NT2/D1 (cell line): ENCODE measurements around the gene ZSCAN10.

Experiments used
- SUZ12 ChIP-seq: IDR thresholded peaks from 2 replicates; pipeline ENCODE4 v1.6.1; 2011; ENCODE audit not compliant: insufficient read length, insufficient read depth; ENCODE audit errors: extremely low read depth
- YY1 ChIP-seq: IDR thresholded peaks from 2 replicates; pipeline ENCODE4 v1.6.1; 2011; ENCODE audit not compliant: insufficient read length, insufficient read depth
- ZNF274 ChIP-seq: IDR thresholded peaks from 2 replicates; pipeline ENCODE4 v1.6.1; 2011; ENCODE audit warnings: mild to moderate bottlenecking, low read depth, low read length

GRCh38 chr16:3060339-3061127, 38.6 kb downstream of the ZSCAN10 start:
- TF ChIP-seq ZNF274 (no peak), YY1 (no peak), SUZ12 (no peak)
